ENCODE results near the gene TTF1. TPM values are rescaled to one million over a fixed set of nuclear protein-coding genes. Genes with fewer than 3 reads are reported as not detected.

Gene TTF1
- total and polyA plus RNA-seq, 9 of the 15 experiments (the other 6 are each of a cell fraction or from before 2014, with no cell fraction given): 9.0 to 18.5 (median 15.8) TPM

- TF ChIP-seq CBX8 (IDR thresholded peaks at IDR 0.05; ENCODE audit: borderline replicate concordance, extremely low read depth, low read depth, low read length, poor library complexity, severe bottlenecking): no peak
- no peak for TF ChIP-seq ADNP (tag; IDR thresholded peaks at IDR 0.05)
- no peak for TF ChIP-seq ZFX (CRISPR knock-in tag; IDR thresholded peaks at IDR 0.05)
- TF ChIP-seq HMG20A (CRISPR knock-in tag; conservative IDR thresholded peaks at IDR 0.05): no peak
- TF ChIP-seq SAFB (IDR thresholded peaks at IDR 0.05; ENCODE audit: borderline replicate concordance, low read depth, low read length): no peak
- TF ChIP-seq ZNF76 (CRISPR knock-in tag; IDR thresholded peaks at IDR 0.05; ENCODE audit: borderline replicate concordance): no peak
Measured at GRCh38 chr9:132404228-132404881, 2.3 kb downstream of the TTF1 start (continued).

DNA sequence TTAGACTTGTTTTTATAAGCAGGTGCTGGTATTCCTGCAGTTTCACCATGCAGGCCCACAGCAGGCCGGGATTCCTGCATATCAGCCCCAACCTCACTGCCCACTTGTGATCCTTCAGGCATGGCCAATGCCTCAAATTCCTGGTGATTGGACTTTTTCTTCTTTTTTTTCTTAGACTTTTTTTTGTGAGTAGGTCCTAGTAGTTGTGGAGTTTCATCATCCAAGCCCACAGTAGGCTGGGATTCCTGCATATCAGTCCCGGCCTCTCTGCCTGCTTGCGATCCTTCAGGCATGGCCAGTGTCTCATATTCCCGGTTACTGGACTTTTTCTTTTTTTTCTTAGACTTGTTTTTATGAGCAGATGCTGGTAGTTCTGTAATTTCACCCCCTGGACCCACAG is 4.8 kb downstream of the TTF1 start:
- H3K4me2 ChIP-seq (ENCODE audit: insufficient read depth, low read length): no peak overlapping the region
- H2AFZ ChIP-seq (ENCODE audit: low read depth, low read length): no peak overlapping the region
- H3K27me3 ChIP-seq (ENCODE audit: control insufficient read depth in 2 of 2, insufficient read depth in 2 of 2, low read length in 2 of 2): no peaks in the 10 kb centered on the region
- ChIA-PET POLR2A (no interaction called here), CTCF (ENCODE audit: low intra/inter-chr PET ratio) (no interaction called here)
- no peak overlapping the region for H3K4me3 ChIP-seq
- in situ Hi-C loops (cut with MboI): no loop called here
- peaks cover 17% of the 10 kb centered on the region for H3K79me2 ChIP-seq (ENCODE audit: control insufficient read depth, insufficient read depth, low read length)
- no peak for TF ChIP-seq SMARCC2 (IDR thresholded peaks at IDR 0.05; ENCODE audit: low read depth)
- no peak for TF ChIP-seq EZH2 (IDR thresholded peaks at IDR 0.05; ENCODE audit: borderline replicate concordance, low read depth, low read length)
- TF ChIP-seq IFI16 (CRISPR knock-in tag; IDR thresholded peaks at IDR 0.05): no peak
- no peak for TF ChIP-seq ARID2 (IDR thresholded peaks at IDR 0.05)
- 100% methylated on average over 2 of the region's 4 CpGs for WGBS (ENCODE audit: insufficient coverage, low coverage, missing lambda C conversion rate)
- peaks cover 56% of the 10 kb centered on the region; the same call in 2 of the 3 replicates for H3K36me3 ChIP-seq (ENCODE audit: control insufficient read depth, insufficient read depth, low read length)
- no peaks in the 10 kb centered on the region for H3K9me1 ChIP-seq (ENCODE audit: control insufficient read depth, insufficient read depth, low read length)
- no peak overlapping the region for H3K9ac ChIP-seq (ENCODE audit: insufficient read depth in 1 of 2, low read depth in 2 of 2, low read length in 2 of 2)
- intact Hi-C loops (cut with micrococcal nuclease): no loop called here
- H4K20me1 ChIP-seq (replicated peaks; ENCODE audit: control insufficient read depth, insufficient read depth, low read length): no peaks in the 10 kb centered on the region
- BruUV-seq (replicated peaks): no TSS peak
- FAIRE-seq: no peak
- H3K27ac ChIP-seq (ENCODE audit: extremely low read depth, low read depth, low read length): no peak overlapping the region
- H3K9me3 ChIP-seq (replicated peaks; ENCODE audit: control insufficient read depth, insufficient read depth, low read depth, low read length): no peaks in the 10 kb centered on the region
- DNase-seq (ENCODE audit: extremely low read depth in 1 of 4, low spot score in 3 of 4): no peak
- H3K4me1 ChIP-seq (replicated peaks in 1 of 2; ENCODE audit: control insufficient read depth in 2 of 2, insufficient read depth in 2 of 2, low read length in 2 of 2): peaks cover under 1 to 7% of the 10 kb centered on the region in 2 experiments; a peak in 3 of 5 replicates
- ATAC-seq: no peak

Data from K562 (cell line).